Activated B cell treated with CpG ODN at 0.5 μM for 24 hours (primary cell): ENCODE measurements around the gene USP32. TPM values are rescaled to one million over a fixed set of nuclear protein-coding genes. Genes with fewer than 3 reads are reported as not detected.

Experiments used
- ATAC-seq: fragments of 200-7000 bp; cut with Tn5 transposase; one replicate; pipeline ENCODE4 v1.10.0; 2021; ENCODE audit warnings: low read depth, mild to moderate bottlenecking, moderate library complexity
- CTCF ChIA-PET: fragments of 350-600 bp; sonication (Branson Sonifier 250); formaldehyde crosslinking; loops from one replicate; lab custom pipeline; 2021; ENCODE audit warnings: antibody characterized with exemption; lab: Charles Lee
- POLR2A ChIA-PET: fragments of 350-600 bp; sonication (Branson Sonifier 250); formaldehyde crosslinking; loops from one replicate; lab custom pipeline; 2021; ENCODE audit warnings: antibody characterized with exemption; lab: Charles Lee
- DNase-seq: peaks from one replicate; pipeline ENCODE4 v3.0.0; 2022
- H3K27ac Mint-ChIP-seq: one replicate; pipeline ENCODE4 v1.8.0; 2020; ENCODE audit warnings: mixed read lengths
- H3K27me3 Mint-ChIP-seq: one replicate; pipeline ENCODE4 v1.8.0; 2021; ENCODE audit warnings: mixed read lengths
- H3K36me3 Mint-ChIP-seq: one replicate; pipeline ENCODE4 v1.8.0; 2021; ENCODE audit warnings: low read depth, mixed read lengths
- H3K4me1 Mint-ChIP-seq: one replicate; pipeline ENCODE4 v1.8.0; 2021; ENCODE audit warnings: mixed read lengths
- H3K4me3 Mint-ChIP-seq: one replicate; pipeline ENCODE4 v1.8.0; 2020; ENCODE audit warnings: mild to moderate bottlenecking, mixed read lengths
- H3K9me3 Mint-ChIP-seq: one replicate; pipeline ENCODE4 v1.8.0; 2020; ENCODE audit warnings: mixed read lengths
- intact Hi-C: fragments of 100-400 bp; cut with micrococcal nuclease; formaldehyde crosslinking; loops from one replicate; pipeline ENCODE4 v1.15.1; 2024
- total RNA-seq: library from RNA; stranded (reverse); gene quantifications from 2 replicates; pipeline ENCODE4 v1.2.3, GENCODE V29; 2022
- TF ChIP-seq, protein P1 (sequence below): fragments of 200-600 bp; IDR thresholded peaks from one replicate; pipeline ENCODE4 v1.8.0; 2022; ENCODE audit warnings: antibody characterized with exemption, mild to moderate bottlenecking

Gene USP32
- total RNA-seq, 1 donor from 2014 or later, result 59.2 TPM

DNA sequence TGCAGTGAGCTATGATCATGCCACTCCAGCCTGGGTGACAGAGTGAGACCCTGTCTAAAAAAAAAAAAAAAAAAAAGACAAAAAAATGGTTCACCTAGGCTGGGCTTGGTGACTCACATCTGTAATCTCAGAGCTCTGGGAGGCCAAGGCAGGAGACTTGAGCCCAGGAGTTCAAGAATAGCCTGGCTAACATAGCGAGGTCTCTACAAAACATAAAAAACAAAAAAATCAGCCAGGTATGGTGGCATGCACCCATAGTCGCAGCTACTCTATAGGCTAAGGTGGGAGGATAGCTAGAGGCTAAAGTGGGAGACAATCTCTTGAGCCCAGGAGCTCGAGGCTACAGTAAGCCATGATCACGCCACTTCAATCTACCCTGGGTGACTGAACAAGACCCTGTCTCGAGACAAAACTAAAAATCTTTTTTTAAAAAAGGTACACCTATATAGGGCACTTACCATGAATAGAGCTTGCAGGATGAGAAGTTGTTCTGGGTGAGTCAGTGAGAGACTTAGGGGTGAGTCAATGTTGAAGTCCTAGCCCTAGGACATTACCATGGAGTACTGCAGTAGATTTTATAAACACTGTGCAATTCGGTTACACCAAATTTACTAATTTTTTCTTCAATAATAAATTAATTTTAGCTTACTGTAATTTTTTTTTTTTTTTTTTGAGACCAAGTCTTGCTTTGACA lies 19.0 kb downstream of the USP32 start:
- peaks cover 15% of the 10 kb centered on the region for H3K36me3 Mint-ChIP-seq
- DNase-seq, result no peak
- no peak overlapping the region for H3K27ac Mint-ChIP-seq
- ChIA-PET POLR2A (no interaction called here), CTCF (no interaction called here)
- intact Hi-C loops, result no loop called here
- no peak for ATAC-seq
- H3K4me3 Mint-ChIP-seq, result no peak overlapping the region
- no peaks in the 10 kb centered on the region for H3K9me3 Mint-ChIP-seq
- no peaks in the 10 kb centered on the region for H3K27me3 Mint-ChIP-seq
- TF ChIP-seq, protein P1, sequence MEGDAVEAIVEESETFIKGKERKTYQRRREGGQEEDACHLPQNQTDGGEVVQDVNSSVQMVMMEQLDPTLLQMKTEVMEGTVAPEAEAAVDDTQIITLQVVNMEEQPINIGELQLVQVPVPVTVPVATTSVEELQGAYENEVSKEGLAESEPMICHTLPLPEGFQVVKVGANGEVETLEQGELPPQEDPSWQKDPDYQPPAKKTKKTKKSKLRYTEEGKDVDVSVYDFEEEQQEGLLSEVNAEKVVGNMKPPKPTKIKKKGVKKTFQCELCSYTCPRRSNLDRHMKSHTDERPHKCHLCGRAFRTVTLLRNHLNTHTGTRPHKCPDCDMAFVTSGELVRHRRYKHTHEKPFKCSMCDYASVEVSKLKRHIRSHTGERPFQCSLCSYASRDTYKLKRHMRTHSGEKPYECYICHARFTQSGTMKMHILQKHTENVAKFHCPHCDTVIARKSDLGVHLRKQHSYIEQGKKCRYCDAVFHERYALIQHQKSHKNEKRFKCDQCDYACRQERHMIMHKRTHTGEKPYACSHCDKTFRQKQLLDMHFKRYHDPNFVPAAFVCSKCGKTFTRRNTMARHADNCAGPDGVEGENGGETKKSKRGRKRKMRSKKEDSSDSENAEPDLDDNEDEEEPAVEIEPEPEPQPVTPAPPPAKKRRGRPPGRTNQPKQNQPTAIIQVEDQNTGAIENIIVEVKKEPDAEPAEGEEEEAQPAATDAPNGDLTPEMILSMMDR, result no peak
- peaks cover 18% of the 10 kb centered on the region for H3K4me1 Mint-ChIP-seq

DNA sequence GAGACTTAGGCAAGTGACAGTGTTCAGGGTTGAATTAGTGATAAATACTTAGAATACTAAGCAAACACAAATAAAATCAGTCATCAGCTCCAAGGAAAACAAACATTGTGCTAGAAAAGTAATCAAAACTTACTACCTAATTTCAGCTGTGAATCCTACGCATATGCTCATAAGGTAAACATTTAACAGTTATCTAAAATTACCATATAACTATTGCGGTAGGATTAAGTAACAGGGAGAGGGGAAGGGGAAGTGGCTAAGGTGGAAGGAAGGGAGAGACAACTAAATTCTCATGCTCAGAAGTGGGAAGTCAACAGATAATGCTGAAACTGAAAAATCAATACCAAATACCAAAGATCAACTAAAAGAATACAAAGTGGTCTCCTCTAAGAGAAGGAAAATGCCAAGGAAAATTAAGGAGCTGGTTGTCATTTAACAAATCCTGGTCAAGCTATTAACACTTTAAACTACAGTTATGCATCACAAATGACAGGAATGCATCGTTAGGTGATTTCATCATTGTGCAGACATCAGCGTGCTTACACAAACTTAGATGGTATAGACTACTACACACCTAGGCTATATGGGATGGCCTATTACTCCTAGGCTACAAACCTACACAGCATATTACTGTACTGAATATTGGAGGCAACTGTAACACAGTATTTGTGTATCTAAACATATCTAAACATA lies 20.0 kb downstream of the USP32 start:
- no peaks in the 10 kb centered on the region for H3K27me3 Mint-ChIP-seq
- no peak overlapping the region for H3K27ac Mint-ChIP-seq
- H3K9me3 Mint-ChIP-seq, result no peaks in the 10 kb centered on the region
- TF ChIP-seq, protein P1, result no peak
- no peak for ATAC-seq
- CTCF ChIA-PET, result no interaction called here
- H3K4me3 Mint-ChIP-seq, result no peak overlapping the region
- intact Hi-C loops, result no loop called here
- peaks cover 10% of the 10 kb centered on the region for H3K36me3 Mint-ChIP-seq
- POLR2A ChIA-PET, result interaction anchor here (0.5 kb wide), 1 partner anchor 20 kb away, joined by 3 read pairs; the partner anchor contains the start of gene USP32
- no peak for DNase-seq
- H3K4me1 Mint-ChIP-seq, result peaks cover 19% of the 10 kb centered on the region

DNA sequence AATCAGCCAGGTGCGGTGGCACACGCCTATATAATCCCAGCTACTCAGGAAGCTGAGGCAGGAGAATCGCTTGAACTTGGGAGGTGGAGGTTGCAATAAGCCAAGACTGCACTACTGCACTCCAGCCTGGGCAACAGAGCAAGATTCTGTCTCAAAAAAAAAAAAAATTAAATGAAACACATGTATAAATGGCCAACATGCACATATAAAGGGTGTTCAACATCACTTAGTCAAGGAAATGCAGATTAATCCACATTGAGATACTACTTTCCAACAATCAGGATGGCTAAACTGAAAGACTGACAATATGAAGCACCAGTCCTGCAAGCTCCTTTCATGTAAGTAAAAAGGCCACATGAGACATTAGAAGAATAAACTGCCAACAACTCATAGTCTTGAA lies 20.5 kb downstream of the USP32 start:
- no peak overlapping the region for H3K4me3 Mint-ChIP-seq
- H3K36me3 Mint-ChIP-seq, result peaks cover 7% of the 10 kb centered on the region
- H3K27ac Mint-ChIP-seq, result no peak overlapping the region
- ChIA-PET CTCF (no interaction called here), POLR2A (no interaction called here)
- no peak for ATAC-seq
- DNase-seq, result no peak
- H3K9me3 Mint-ChIP-seq, result no peaks in the 10 kb centered on the region
- TF ChIP-seq, protein P1, result no peak
- H3K27me3 Mint-ChIP-seq, result no peaks in the 10 kb centered on the region
- peaks cover 19% of the 10 kb centered on the region for H3K4me1 Mint-ChIP-seq
- intact Hi-C loops, result no loop called here

GRCh38 chr17:60369727-60370126 lies 22.2 kb downstream of the USP32 start:
- ChIA-PET CTCF (no interaction called here), POLR2A (no interaction called here)
- DNase-seq, result no peak
- ATAC-seq, result no peak
- H3K36me3 Mint-ChIP-seq, result peaks cover 7% of the 10 kb centered on the region
- TF ChIP-seq, protein P1, result no peak
- H3K4me3 Mint-ChIP-seq, result no peak overlapping the region
- intact Hi-C loops, result no loop called here
- no peaks in the 10 kb centered on the region for H3K9me3 Mint-ChIP-seq
- H3K4me1 Mint-ChIP-seq, result peaks cover 19% of the 10 kb centered on the region
- no peak overlapping the region for H3K27ac Mint-ChIP-seq
- H3K27me3 Mint-ChIP-seq, result no peaks in the 10 kb centered on the region

DNA sequence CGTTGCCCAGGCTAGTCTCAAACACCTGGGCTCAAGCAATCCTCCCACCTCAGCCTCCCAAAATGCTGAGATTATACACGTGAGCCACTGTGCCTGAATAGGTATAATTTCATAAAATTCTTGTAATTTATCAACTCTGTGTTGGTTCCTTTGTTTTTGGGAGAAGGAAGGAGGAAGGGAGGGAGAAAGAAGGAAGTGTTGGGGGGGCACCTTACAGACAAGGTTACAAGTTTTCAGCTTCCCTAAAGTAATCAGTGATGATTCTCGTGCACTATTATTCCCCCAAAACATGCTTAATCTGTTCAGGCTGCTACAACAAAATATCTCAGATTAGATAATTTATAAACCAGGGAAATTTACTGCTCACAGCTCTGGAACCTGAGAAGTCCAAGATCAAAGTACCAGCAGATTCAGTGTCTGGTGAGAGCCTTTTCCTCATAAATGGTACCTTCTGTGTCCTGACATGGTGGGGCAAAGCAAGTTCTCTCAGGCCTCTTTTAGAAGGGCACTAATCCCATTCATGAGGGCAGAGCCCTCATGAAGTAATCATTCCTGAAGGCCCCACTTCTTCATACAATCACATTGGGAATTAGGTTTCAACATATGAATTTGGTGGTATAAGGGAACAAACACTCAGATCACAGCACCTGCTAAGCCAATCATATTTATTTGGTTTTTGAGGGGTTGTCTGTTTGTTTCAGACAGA lies 28.1 kb downstream of the USP32 start:
- Mint-ChIP-seq H3K27me3 (no peaks in the 10 kb centered on the region), H3K4me3 (no peak overlapping the region), H3K36me3 (peaks cover 3% of the 10 kb centered on the region), H3K4me1 (peaks cover 4% of the 10 kb centered on the region), H3K9me3 (no peaks in the 10 kb centered on the region), H3K27ac (no peak overlapping the region)
- intact Hi-C loops, result no loop called here
- ChIA-PET CTCF (interaction anchor here (1.1 kb wide), 1 partner anchor 57 kb away, joined by 3 read pairs; no protein-coding TSS in a partner anchor), POLR2A (interaction anchor here (0.6 kb wide), 1 partner anchor 28 kb away, joined by 3 read pairs; the partner anchor contains the start of gene USP32)
- DNase-seq (no peak), ATAC-seq (no peak)
- TF ChIP-seq, protein P1, result no peak
